Tibial artery (tissue), 4 donors: Measurements from ENCODE around the gene CAPN15.

ENCODE experiments used
- DNase-seq, 2 donors: peaks; one replicate each; pipeline ENCODE4 v3.0.0-alpha.2; 2019
- H3K27ac ChIP-seq, 2 donors: fragments of 200-600 bp; sonication (generic) in 1 of 2; 1 replicate in 1 of 2; 2 replicates in 1 of 2; pipeline ENCODE4 v1.5.1; 2018 to 2019; ENCODE audit warnings: mild to moderate bottlenecking in 1 of 2
- H3K27me3 ChIP-seq, 2 donors: fragments of 200-600 bp; sonication (generic) in 1 of 2; one replicate each; pipeline versions ENCODE4 v1.5.1 to v1.6.0; 2016 to 2019
- H3K36me3 ChIP-seq, 3 donors: fragments of 200-600 bp; sonication (generic) in 2 of 3; one replicate each; pipeline ENCODE4 v1.5.1; 2016 to 2019; ENCODE audit warnings: mild to moderate bottlenecking in 2 of 3
- H3K4me1 ChIP-seq, 4 donors: fragments of 200-600 bp; sonication (generic) in 2 of 4; 1 replicate in 3 of 4; 2 replicates in 1 of 4; pipeline ENCODE4 v1.5.1; 2016 to 2019
- H3K4me3 ChIP-seq, 2 donors: fragments of 200-600 bp; sonication (generic) in 1 of 2; 1 replicate in 1 of 2; 2 replicates in 1 of 2; pipeline ENCODE4 v1.5.1; 2018 to 2019; ENCODE audit warnings: mild to moderate bottlenecking in 2 of 2
- H3K9me3 ChIP-seq, 3 donors: fragments of 200-600 bp; sonication (generic) in 1 of 3; one replicate each; pipeline ENCODE4 v1.5.1; 2016 to 2019
- intact Hi-C: fragments of 100-400 bp; cut with DNase I; formaldehyde crosslinking; loops from one replicate; pipeline ENCODE4 v1.15.0; 2023; ENCODE audit warnings: low total_unique reads
- TF ChIP-seq, protein P1 (sequence below), 2 experiments: fragments of 200-600 bp in 1 of 2; fragments of 450-650 bp in 1 of 2; IDR thresholded peaks; one replicate each; pipeline ENCODE4 v1.5.1; 2017 to 2019; ENCODE audit warnings: antibody characterized with exemption in 2 of 2, mild to moderate bottlenecking in 1 of 2, moderate library complexity in 1 of 2

CAPN15 gene

DNA sequence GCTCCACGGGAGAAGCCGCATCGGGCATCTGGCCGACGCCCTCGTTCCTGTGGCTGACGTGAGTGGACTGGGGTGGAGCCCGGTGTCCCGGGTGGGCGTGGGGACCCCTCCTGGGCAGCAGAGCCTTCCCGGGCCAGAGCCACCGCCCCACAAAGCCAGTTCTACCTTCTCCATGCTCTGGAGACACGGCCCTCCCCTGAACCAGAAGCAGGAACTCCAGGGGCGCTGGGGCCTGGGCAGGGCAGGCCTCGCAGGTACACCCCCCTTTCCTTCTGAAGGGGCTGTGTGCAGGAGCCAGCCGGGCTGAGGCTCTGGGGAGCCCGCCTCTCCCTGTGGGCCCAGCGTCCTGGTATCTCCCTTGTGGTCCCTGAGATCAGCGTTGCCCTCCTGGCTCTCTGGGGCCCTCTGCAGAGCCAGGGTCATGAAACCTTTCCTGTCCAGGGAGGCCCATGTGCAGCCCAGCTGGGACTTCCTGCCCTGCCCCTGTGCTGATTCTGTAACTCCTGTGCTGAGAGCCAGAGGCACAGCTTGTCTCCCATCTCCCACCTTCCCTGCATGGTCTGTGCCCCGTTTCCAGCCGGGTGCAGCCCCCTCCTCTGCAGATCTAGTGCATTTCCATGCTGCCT is 48.8 kb downstream of the CAPN15 start:
- intact Hi-C loops, result loop anchor here (5.0 kb wide), 1 partner anchor 81 kb away; no protein-coding TSS in a partner anchor
- H3K36me3 ChIP-seq, result peaks cover 14 to 69% (median 23%) of the 10 kb centered on the region in 3 donors

DNA sequence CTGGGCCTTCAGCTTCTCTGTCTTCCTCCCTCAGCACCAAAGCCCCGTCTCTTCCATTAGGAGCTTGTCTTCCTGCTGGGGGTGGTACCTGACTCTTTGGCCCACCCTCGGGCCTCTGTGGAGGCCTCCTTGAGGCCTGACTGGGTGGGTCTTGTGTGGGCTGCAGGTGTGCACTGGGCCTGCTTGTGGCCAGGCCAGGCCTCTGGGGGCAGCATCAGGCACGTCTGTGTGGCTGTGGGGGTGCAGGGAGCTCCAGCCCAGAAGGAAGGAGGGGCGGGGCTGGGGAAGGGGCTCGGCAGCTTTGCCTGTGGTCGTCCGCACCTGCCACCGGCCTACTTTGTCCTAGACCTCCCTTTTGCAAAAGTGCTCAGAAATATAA is 49.3 kb downstream of the CAPN15 start:
- TF ChIP-seq, protein P1, sequence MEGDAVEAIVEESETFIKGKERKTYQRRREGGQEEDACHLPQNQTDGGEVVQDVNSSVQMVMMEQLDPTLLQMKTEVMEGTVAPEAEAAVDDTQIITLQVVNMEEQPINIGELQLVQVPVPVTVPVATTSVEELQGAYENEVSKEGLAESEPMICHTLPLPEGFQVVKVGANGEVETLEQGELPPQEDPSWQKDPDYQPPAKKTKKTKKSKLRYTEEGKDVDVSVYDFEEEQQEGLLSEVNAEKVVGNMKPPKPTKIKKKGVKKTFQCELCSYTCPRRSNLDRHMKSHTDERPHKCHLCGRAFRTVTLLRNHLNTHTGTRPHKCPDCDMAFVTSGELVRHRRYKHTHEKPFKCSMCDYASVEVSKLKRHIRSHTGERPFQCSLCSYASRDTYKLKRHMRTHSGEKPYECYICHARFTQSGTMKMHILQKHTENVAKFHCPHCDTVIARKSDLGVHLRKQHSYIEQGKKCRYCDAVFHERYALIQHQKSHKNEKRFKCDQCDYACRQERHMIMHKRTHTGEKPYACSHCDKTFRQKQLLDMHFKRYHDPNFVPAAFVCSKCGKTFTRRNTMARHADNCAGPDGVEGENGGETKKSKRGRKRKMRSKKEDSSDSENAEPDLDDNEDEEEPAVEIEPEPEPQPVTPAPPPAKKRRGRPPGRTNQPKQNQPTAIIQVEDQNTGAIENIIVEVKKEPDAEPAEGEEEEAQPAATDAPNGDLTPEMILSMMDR (IDR thresholded peaks at IDR 0.05), result no peak
- no peak for DNase-seq
- Histone ChIP-seq H3K36me3 (peaks cover 14 to 69% (median 23%) of the 10 kb centered on the region in 3 donors), H3K4me1 (peaks cover 0 to 5% (median 0%) of the 10 kb centered on the region in 4 donors), H3K9me3 (no peaks in the 10 kb centered on the region), H3K27ac (no peak overlapping the region), H3K27me3 (no peaks in the 10 kb centered on the region), H3K4me3 (no peak overlapping the region)
- intact Hi-C loops, result loop anchor here (5.0 kb wide), 1 partner anchor 80 kb away; no protein-coding TSS in a partner anchor

More for the DNA sequence above, 48.8 kb downstream of the CAPN15 start:
- Histone ChIP-seq H3K27me3 (no peaks in the 10 kb centered on the region), H3K27ac (no peak overlapping the region), H3K4me1 (peaks cover 0 to 9% (median 0%) of the 10 kb centered on the region in 4 donors), H3K4me3 (no peak overlapping the region), H3K9me3 (no peaks in the 10 kb centered on the region)
- no peak for DNase-seq
- TF ChIP-seq, protein P1 (IDR thresholded peaks at IDR 0.05), result no peak

DNA sequence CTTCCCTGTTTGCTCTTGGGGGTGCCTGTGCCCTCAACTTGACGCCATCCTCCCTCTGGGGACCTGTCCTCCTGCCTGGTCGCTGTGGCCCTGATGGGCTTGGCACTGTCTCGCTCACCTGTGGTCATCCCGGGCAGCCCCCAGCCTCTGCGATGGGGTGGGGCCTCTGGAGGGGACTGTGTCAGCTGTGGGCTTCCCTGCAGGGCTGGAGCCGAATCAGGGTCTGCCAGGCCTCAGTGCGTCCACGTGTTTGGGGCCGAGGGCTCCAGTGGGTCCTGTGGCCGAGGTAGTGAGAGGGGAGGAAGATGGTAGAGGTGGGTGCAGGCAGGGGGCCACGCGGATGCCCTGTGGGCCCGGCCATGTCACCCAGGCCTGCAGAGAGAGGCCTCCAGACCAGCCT is 50.3 kb downstream of the CAPN15 start:
- Histone ChIP-seq H3K4me1 (no peaks in the 10 kb centered on the region), H3K36me3 (peaks cover 14 to 69% (median 23%) of the 10 kb centered on the region in 3 donors), H3K4me3 (no peak overlapping the region), H3K27me3 (no peaks in the 10 kb centered on the region), H3K27ac (no peak overlapping the region), H3K9me3 (no peaks in the 10 kb centered on the region)
- DNase-seq, result no peak
- intact Hi-C loops, result loop anchor here (5.0 kb wide), 1 partner anchor 80 kb away; no protein-coding TSS in a partner anchor
- TF ChIP-seq, protein P1 (IDR thresholded peaks at IDR 0.05), result no peak

DNA sequence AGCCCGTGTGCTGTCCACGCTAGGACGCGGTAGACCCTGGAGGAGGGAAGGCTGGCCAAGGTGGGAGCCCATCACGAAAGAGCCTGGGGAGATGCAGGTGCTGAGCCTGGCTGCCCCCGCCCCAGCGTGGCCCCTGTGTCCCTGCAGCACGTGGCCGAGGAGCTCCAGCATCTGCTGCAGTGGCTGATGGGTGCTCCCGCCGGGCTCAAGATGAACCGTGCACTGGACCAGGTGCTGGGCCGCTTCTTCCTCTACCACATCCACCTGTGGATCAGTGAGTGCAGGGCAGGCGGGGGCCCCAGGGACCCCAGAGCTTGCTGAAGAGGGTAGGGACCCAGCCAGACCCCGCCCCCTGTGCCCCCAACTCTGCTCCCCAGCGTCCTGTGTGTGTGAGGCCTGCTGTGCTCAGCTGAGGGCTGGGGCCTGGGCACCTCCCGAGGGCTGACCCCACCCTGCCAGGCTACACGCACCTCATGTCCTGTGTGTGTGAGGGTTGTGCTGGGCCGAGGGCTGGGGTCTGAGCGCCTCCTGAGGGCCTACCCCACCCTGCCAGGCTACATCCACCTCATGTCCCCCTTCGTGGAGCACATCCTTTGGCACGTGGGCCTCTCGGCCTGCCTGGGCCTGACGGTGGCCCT is 50.8 kb downstream of the CAPN15 start:
- DNase-seq, result no peak
- H3K27ac ChIP-seq, result no peak overlapping the region
- intact Hi-C loops, result loop anchor here (5.0 kb wide), 1 partner anchor 79 kb away; no protein-coding TSS in a partner anchor
- no peaks in the 10 kb centered on the region for H3K9me3 ChIP-seq
- H3K4me3 ChIP-seq, result no peak overlapping the region
- no peaks in the 10 kb centered on the region for H3K4me1 ChIP-seq
- TF ChIP-seq, protein P1 (IDR thresholded peaks at IDR 0.05), result no peak
- H3K36me3 ChIP-seq, result peaks cover 14 to 74% (median 23%) of the 10 kb centered on the region in 3 donors
- no peaks in the 10 kb centered on the region for H3K27me3 ChIP-seq

DNA sequence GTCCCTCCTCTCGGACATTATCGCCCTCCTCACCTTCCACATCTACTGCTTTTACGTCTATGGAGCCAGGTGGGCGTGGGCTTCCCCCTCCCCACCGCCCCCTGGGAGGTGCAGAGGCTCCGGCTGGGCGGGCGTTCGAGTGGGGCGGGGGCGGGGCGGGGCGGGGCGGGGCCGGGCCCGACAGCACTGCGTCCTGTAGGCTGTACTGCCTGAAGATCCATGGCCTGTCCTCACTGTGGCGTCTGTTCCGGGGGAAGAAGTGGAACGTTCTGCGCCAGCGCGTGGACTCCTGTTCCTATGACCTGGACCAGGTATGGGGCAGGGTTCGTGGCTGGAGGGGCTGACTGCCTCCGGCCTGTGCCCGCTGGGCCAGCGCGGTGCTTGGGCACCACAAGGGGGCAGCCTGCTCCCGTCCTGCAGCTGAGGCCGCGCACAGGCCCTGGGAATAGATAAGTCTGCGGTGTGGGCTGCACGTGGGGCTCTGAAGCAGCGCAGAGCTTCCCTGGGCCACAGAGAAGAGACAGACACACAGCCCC is 51.4 kb downstream of the CAPN15 start:
- TF ChIP-seq, protein P1 (IDR thresholded peaks at IDR 0.05), result peak; percentile 63 to 80
- peaks cover 14 to 71% (median 21%) of the 10 kb centered on the region in 3 donors for H3K36me3 ChIP-seq
- H3K9me3 ChIP-seq, result no peaks in the 10 kb centered on the region
- peaks cover 0 to 2% (median 0%) of the 10 kb centered on the region in 4 donors for H3K4me1 ChIP-seq
- intact Hi-C loops, result loop anchor here (5.0 kb wide), 1 partner anchor 78 kb away; no protein-coding TSS in a partner anchor
- no peak overlapping the region for H3K27ac ChIP-seq
- no peak overlapping the region for H3K4me3 ChIP-seq
- DNase-seq, result peak; percentile 62 to 78
- no peaks in the 10 kb centered on the region for H3K27me3 ChIP-seq
